Measurements from ENCODE around the gene GZMB.

GRCh38 chr14:24665440-24665991 is 31.5 kb upstream of the GZMB start:
- TF ChIP-seq ZFX (IDR thresholded peaks at IDR 0.05; ENCODE audit: borderline replicate concordance) = no peak
- TF ChIP-seq CTCF (IDR thresholded peaks at IDR 0.05) = no peak

Data from 22Rv1 (cell line).